RWPE1 (cell line): Measurements from ENCODE around the gene PRPF18.

Experiments
- CTCF ChIA-PET: fragments of 350-600 bp; sonication (Branson Sonifier 250); formaldehyde crosslinking; extraction: SDS; loops from one replicate; lab custom pipeline; 2021; lab: Yijun Ruan, JAX
- POLR2A ChIA-PET: fragments of 400-600 bp; formaldehyde crosslinking; extraction: SDS; loops from one replicate; lab custom pipeline; 2020; ENCODE audit warnings: antibody characterized with exemption; ENCODE audit not compliant: low non-redundant PET; lab: Yijun Ruan, JAX
- DNase-seq: peaks from one replicate; pipeline ENCODE4 v3.0.0; 2012; ENCODE audit warnings: low spot score
- H3K27ac ChIP-seq: fragments of 450-650 bp; 2 replicates; pipeline ENCODE4 v1.5.1; 2017
- CTCF ChIP-seq: fragments of 450-650 bp; conservative IDR thresholded peaks from 2 replicates; pipeline ENCODE4 v1.5.1; 2017; ENCODE audit warnings: low read depth, mild to moderate bottlenecking

Gene PRPF18

DNA sequence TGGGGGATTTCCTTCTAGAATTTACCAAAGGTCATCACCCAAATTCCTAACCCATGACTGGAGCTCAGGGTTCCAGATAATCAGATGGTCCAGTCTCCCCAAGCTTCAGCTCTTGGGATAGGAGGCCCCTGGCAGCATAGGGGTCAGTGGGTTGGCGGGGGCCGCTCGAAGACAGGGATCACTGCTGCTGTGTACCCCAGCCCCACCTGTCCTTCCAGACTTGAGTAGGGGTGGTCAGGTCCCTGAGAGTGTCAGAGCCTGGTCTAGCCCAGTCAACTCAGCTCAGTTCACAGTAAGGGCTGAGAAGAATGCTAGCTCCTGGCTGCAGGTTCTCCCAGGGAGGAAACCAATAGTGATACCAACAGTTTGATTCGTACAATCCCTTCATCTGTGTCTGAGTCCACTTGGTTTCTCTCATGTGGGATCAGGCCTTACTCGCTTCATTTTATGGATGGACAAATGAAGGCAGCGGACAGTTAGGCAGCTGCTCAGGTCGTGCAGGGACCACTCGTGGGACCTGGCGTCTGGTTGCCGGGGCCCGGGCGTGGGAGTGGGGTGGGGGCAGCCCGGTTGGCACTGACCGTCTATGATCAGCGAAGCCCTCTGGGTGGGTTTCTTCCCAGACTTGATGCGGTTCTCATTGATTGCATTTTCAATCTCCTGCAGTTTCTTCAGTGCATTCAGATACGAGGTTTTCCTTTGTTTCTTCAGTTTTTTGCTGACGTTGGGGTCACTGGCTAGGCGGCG, 78.9 kb downstream of the PRPF18 start:
- POLR2A ChIA-PET: no interaction called here
- H3K27ac ChIP-seq: no peak overlapping the region
- no peak for TF ChIP-seq CTCF
- CTCF ChIA-PET: interaction anchor here (0.8 kb wide), 1 partner anchor 13 kb away, joined by 4 read pairs; no protein-coding TSS in a partner anchor
- DNase-seq: no peak

GRCh38 chr10:13668126-13668525, 81.4 kb downstream of the PRPF18 start:
- no peak for DNase-seq
- no peak overlapping the region for H3K27ac ChIP-seq
- TF ChIP-seq CTCF: no peak
- CTCF ChIA-PET: interaction anchor here (0.6 kb wide), 1 partner anchor 34 kb away, joined by 4 read pairs; no protein-coding TSS in a partner anchor
- POLR2A ChIA-PET: no interaction called here

DNA sequence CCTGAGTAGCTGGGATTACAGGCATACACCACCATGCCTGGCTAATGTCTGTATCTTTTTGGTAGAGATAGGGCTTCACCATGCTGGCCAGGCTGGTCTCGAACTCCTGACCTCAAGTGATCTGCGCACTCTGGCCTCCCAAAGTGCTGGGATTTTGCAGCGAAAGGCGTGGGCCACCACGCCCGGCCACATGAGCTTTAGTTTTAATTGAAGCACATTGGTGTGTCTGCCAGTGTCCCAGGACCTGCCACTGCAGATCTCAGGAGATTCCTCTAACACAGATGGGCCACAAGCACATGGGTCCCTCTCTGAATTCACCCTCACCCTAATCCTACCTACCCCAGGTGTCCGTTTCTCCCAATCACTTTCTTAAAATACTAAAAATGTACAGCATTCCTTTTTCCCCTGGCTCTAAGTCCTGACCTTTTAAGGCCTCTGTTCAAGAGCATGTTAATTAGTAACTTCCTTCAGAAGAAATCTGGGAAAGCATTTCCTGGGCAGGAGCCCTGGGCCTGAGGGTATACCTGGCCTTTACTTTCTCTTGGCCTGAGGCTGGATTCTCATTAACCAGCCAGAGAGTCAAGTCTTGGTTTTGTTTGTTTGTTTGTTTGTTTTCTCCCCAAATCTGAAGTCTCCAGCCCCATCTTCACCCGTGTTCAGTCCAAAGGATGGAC, 82.6 kb downstream of the PRPF18 start:
- CTCF ChIA-PET: no interaction called here
- no peak for DNase-seq
- TF ChIP-seq CTCF: no peak
- POLR2A ChIA-PET: no interaction called here
- no peak overlapping the region for H3K27ac ChIP-seq

- no peak overlapping the region for H3K27ac ChIP-seq
- no peak for DNase-seq
- CTCF ChIA-PET: no interaction called here
- POLR2A ChIA-PET: no interaction called here
- no peak for TF ChIP-seq CTCF
Observed at GRCh38 chr10:13669901-13670300, 83.1 kb downstream of the PRPF18 start.

DNA sequence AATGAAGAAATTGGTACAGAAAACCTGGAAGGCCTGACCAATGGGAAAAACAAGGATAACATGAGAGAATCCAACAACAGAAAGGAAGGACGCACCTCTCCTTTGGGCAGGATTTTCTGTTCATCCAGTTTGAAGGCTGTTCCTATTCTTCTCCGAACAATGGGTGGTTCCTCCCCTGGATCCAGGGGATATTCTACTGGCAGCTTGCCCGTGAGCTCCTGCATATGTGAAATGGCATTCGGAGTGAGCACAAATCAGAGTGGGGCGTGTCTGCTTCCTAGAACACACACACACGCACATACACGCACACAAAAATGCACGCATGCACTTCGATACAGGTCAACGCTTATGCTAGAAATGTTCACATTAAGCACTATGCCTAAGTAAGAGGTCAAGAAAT, 83.5 kb downstream of the PRPF18 start:
- DNase-seq: no peak
- no peak for TF ChIP-seq CTCF
- ChIA-PET CTCF (no interaction called here), POLR2A (no interaction called here)
- no peak overlapping the region for H3K27ac ChIP-seq

GRCh38 chr10:13671904-13672303, 85.1 kb downstream of the PRPF18 start:
- TF ChIP-seq CTCF: no peak
- no peak overlapping the region for H3K27ac ChIP-seq
- ChIA-PET CTCF (no interaction called here), POLR2A (no interaction called here)
- no peak for DNase-seq
